WTC11 (cell line): ENCODE results near the gene HNRNPLL. TPM values are rescaled to one million over a fixed set of nuclear protein-coding genes. Genes with fewer than 3 reads are reported as not detected.

Source experiments
- ATF1 ChIP-seq: sonication (generic); formaldehyde crosslinking; IDR thresholded peaks from 2 replicates; pipeline ENCODE4 v1.8.1; 2023; ENCODE audit warnings: mild to moderate bottlenecking, moderate library complexity, missing genetic modification reagents
- ATF2 ChIP-seq: sonication (generic); formaldehyde crosslinking; IDR thresholded peaks from 2 replicates; pipeline ENCODE4 v1.8.1; 2022; ENCODE audit warnings: low read depth, missing genetic modification reagents, borderline replicate concordance
- CREB1 ChIP-seq: sonication (generic); formaldehyde crosslinking; IDR thresholded peaks from 2 replicates; pipeline ENCODE4 v1.8.0; 2023; ENCODE audit warnings: mild to moderate bottlenecking, missing genetic modification reagents
- E2F4 ChIP-seq: sonication (generic); formaldehyde crosslinking; IDR thresholded peaks from 2 replicates; pipeline ENCODE4 v1.8.1; 2022; ENCODE audit warnings: low read depth, mild to moderate bottlenecking, moderate library complexity, missing genetic modification reagents, borderline replicate concordance
- ELF4 ChIP-seq: sonication (generic); formaldehyde crosslinking; IDR thresholded peaks from 2 replicates; pipeline ENCODE4 v1.8.1; 2022; ENCODE audit warnings: low read depth, mild to moderate bottlenecking, moderate library complexity, missing genetic modification reagents
- EMX1 ChIP-seq: fragments of 250-450 bp; sonication (Bioruptor Pico); IDR thresholded peaks from 2 replicates; pipeline ENCODE4 v1.8.0; 2021; ENCODE audit warnings: mild to moderate bottlenecking
- ESRRA ChIP-seq: sonication (generic); formaldehyde crosslinking; IDR thresholded peaks from 2 replicates; pipeline ENCODE4 v1.8.1; 2022; ENCODE audit warnings: mild to moderate bottlenecking, missing genetic modification reagents, borderline replicate concordance
- ETV6 ChIP-seq: sonication (generic); formaldehyde crosslinking; IDR thresholded peaks from 2 replicates; pipeline ENCODE4 v1.8.1; 2022; ENCODE audit warnings: mild to moderate bottlenecking, missing genetic modification reagents
- FOXJ3 ChIP-seq: sonication (generic); formaldehyde crosslinking; IDR thresholded peaks from 2 replicates; pipeline ENCODE4 v1.9.0; 2021; ENCODE audit warnings: missing genetic modification reagents, mild to moderate bottlenecking, borderline replicate concordance
- FOXP1 ChIP-seq: sonication (generic); formaldehyde crosslinking; IDR thresholded peaks from 2 replicates; pipeline ENCODE4 v1.8.0; 2022; ENCODE audit warnings: missing genetic modification reagents, mild to moderate bottlenecking, moderate library complexity, borderline replicate concordance
- GABPB1 ChIP-seq: sonication (generic); formaldehyde crosslinking; IDR thresholded peaks from 2 replicates; pipeline ENCODE4 v1.8.1; 2023; ENCODE audit warnings: mild to moderate bottlenecking, missing genetic modification reagents
- GRHL2 ChIP-seq: fragments of 250-450 bp; sonication (Bioruptor Pico); IDR thresholded peaks from 2 replicates; pipeline ENCODE4 v1.8.0; 2022; ENCODE audit warnings: mild to moderate bottlenecking, moderate library complexity; ENCODE audit not compliant: insufficient replicate concordance, severe bottlenecking
- GTF2I ChIP-seq: fragments of 250-450 bp; sonication (Bioruptor Pico); conservative IDR thresholded peaks from 2 replicates; pipeline ENCODE4 v1.4.0; 2021; ENCODE audit warnings: mild to moderate bottlenecking
- JUN ChIP-seq: sonication (generic); formaldehyde crosslinking; IDR thresholded peaks from 2 replicates; pipeline ENCODE4 v1.8.0; 2023; ENCODE audit warnings: mild to moderate bottlenecking, missing genetic modification reagents
- NFYB ChIP-seq: sonication (generic); formaldehyde crosslinking; conservative IDR thresholded peaks from 2 replicates; pipeline ENCODE4 v1.8.0; 2022; ENCODE audit warnings: low read depth, missing genetic modification reagents
- PRRX2 ChIP-seq: fragments of 250-450 bp; sonication (Bioruptor Pico); IDR thresholded peaks from 2 replicates; pipeline ENCODE4 v1.8.0; 2021; ENCODE audit warnings: mild to moderate bottlenecking
- USF2 ChIP-seq: sonication (generic); formaldehyde crosslinking; IDR thresholded peaks from 2 replicates; pipeline ENCODE4 v1.8.1; 2023; ENCODE audit warnings: mild to moderate bottlenecking, missing genetic modification reagents, moderate library complexity
- ZBTB21 ChIP-seq: sonication (generic); formaldehyde crosslinking; IDR thresholded peaks from 2 replicates; pipeline ENCODE4 v1.8.1; 2023; ENCODE audit warnings: mild to moderate bottlenecking, missing genetic modification reagents, borderline replicate concordance
- ZNF219 ChIP-seq: sonication (generic); formaldehyde crosslinking; IDR thresholded peaks from 2 replicates; pipeline ENCODE4 v1.8.0; 2023; ENCODE audit warnings: missing genetic modification reagents, mild to moderate bottlenecking, borderline replicate concordance
- ZNF263 ChIP-seq: sonication (generic); formaldehyde crosslinking; IDR thresholded peaks from 2 replicates; pipeline ENCODE4 v1.8.1; 2022; ENCODE audit warnings: low read depth, mild to moderate bottlenecking, moderate library complexity, missing genetic modification reagents
- ZNF423 ChIP-seq: fragments of 250-450 bp; sonication (Bioruptor Pico); IDR thresholded peaks from 2 replicates; pipeline ENCODE4 v2.1.2; 2022; ENCODE audit warnings: mild to moderate bottlenecking, moderate library complexity
- ZNF425 ChIP-seq: fragments of 250-450 bp; sonication (Bioruptor Pico); conservative IDR thresholded peaks from 2 replicates; pipeline ENCODE4 v1.9.0; 2021; ENCODE audit warnings: mild to moderate bottlenecking
- ZNF671 ChIP-seq: fragments of 250-450 bp; sonication (Bioruptor Pico); IDR thresholded peaks from 2 replicates; pipeline ENCODE4 v1.8.0; 2021; ENCODE audit warnings: mild to moderate bottlenecking
- total RNA-seq: library from RNA; stranded (reverse); gene quantifications from 3 replicates; pipeline ENCODE4 v1.2.3, GENCODE V29; 2021
- TF ChIP-seq, protein P1 (sequence below): sonication (generic); formaldehyde crosslinking; conservative IDR thresholded peaks from 2 replicates; pipeline ENCODE4 v1.8.1; 2022; ENCODE audit warnings: mild to moderate bottlenecking, missing genetic modification reagents
- TF ChIP-seq, protein P2 (sequence below): sonication (generic); formaldehyde crosslinking; IDR thresholded peaks from 2 replicates; pipeline ENCODE4 v1.8.1; 2023; ENCODE audit warnings: mild to moderate bottlenecking, moderate library complexity, missing genetic modification reagents
- TF ChIP-seq, protein P3 (sequence below): sonication (generic); formaldehyde crosslinking; conservative IDR thresholded peaks from 2 replicates; pipeline ENCODE4 v1.8.1; 2023; ENCODE audit warnings: mild to moderate bottlenecking, low read depth, missing genetic modification reagents, moderate library complexity
- TF ChIP-seq, protein P4 (sequence below): sonication (generic); formaldehyde crosslinking; IDR thresholded peaks from 2 replicates; pipeline ENCODE4 v1.8.1; 2022; ENCODE audit warnings: missing genetic modification reagents, borderline replicate concordance

Gene HNRNPLL
- total RNA-seq, 1 experiment from 2014 or later, result 65.3 TPM

GRCh38 chr2:38602732-38603401 lies at the start of gene HNRNPLL (continued):
- no peak for TF ChIP-seq ATF2 (CRISPR knock-in tag)
- no peak for TF ChIP-seq JUN (CRISPR knock-in tag)
- no peak for TF ChIP-seq ETV6 (CRISPR knock-in tag)
- no peak for TF ChIP-seq ZBTB21 (CRISPR knock-in tag)
- TF ChIP-seq, protein P1, sequence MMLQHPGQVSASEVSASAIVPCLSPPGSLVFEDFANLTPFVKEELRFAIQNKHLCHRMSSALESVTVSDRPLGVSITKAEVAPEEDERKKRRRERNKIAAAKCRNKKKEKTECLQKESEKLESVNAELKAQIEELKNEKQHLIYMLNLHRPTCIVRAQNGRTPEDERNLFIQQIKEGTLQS (CRISPR knock-in tag), result no peak
- TF ChIP-seq, protein P2, sequence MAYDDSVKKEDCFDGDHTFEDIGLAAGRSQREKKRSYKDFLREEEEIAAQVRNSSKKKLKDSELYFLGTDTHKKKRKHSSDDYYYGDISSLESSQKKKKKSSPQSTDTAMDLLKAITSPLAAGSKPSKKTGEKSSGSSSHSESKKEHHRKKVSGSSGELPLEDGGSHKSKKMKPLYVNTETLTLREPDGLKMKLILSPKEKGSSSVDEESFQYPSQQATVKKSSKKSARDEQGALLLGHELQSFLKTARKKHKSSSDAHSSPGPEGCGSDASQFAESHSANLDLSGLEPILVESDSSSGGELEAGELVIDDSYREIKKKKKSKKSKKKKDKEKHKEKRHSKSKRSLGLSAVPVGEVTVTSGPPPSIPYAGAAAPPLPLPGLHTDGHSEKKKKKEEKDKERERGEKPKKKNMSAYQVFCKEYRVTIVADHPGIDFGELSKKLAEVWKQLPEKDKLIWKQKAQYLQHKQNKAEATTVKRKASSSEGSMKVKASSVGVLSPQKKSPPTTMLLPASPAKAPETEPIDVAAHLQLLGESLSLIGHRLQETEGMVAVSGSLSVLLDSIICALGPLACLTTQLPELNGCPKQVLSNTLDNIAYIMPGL (CRISPR knock-in tag), result peak; percentile 80; the same call in 1 of the 2 replicates
- TF ChIP-seq GRHL2, result no peak
- TF ChIP-seq NFYB (CRISPR knock-in tag), result peak; percentile 87
- no peak for TF ChIP-seq ZNF219 (CRISPR knock-in tag)
- TF ChIP-seq FOXP1 (CRISPR knock-in tag), result no peak; the same call in 1 of the 2 replicates
- no peak; the same call in 1 of the 2 replicates for TF ChIP-seq USF2 (CRISPR knock-in tag)
- peak; percentile 75; the same call in 1 of the 2 replicates for TF ChIP-seq ATF1
- no peak for TF ChIP-seq ZNF671 (CRISPR knock-in tag)
- no peak; the same call in none of the 2 replicates for TF ChIP-seq ELF4 (CRISPR knock-in tag)
- TF ChIP-seq ZNF423, result no peak
- no peak for TF ChIP-seq FOXJ3 (CRISPR knock-in tag)
- no peak for TF ChIP-seq CREB1 (CRISPR knock-in tag)
- TF ChIP-seq, protein P3, sequence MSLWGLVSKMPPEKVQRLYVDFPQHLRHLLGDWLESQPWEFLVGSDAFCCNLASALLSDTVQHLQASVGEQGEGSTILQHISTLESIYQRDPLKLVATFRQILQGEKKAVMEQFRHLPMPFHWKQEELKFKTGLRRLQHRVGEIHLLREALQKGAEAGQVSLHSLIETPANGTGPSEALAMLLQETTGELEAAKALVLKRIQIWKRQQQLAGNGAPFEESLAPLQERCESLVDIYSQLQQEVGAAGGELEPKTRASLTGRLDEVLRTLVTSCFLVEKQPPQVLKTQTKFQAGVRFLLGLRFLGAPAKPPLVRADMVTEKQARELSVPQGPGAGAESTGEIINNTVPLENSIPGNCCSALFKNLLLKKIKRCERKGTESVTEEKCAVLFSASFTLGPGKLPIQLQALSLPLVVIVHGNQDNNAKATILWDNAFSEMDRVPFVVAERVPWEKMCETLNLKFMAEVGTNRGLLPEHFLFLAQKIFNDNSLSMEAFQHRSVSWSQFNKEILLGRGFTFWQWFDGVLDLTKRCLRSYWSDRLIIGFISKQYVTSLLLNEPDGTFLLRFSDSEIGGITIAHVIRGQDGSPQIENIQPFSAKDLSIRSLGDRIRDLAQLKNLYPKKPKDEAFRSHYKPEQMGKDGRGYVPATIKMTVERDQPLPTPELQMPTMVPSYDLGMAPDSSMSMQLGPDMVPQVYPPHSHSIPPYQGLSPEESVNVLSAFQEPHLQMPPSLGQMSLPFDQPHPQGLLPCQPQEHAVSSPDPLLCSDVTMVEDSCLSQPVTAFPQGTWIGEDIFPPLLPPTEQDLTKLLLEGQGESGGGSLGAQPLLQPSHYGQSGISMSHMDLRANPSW (CRISPR knock-in tag), result no peak
- TF ChIP-seq ZNF263 (CRISPR knock-in tag), result peak; percentile 95
- no peak for TF ChIP-seq ESRRA (CRISPR knock-in tag)
- no peak for TF ChIP-seq GTF2I (CRISPR knock-in tag)
- no peak for TF ChIP-seq E2F4 (CRISPR knock-in tag)
- TF ChIP-seq PRRX2 (CRISPR knock-in tag), result no peak
- TF ChIP-seq EMX1 (CRISPR knock-in tag), result no peak
- TF ChIP-seq, protein P4, sequence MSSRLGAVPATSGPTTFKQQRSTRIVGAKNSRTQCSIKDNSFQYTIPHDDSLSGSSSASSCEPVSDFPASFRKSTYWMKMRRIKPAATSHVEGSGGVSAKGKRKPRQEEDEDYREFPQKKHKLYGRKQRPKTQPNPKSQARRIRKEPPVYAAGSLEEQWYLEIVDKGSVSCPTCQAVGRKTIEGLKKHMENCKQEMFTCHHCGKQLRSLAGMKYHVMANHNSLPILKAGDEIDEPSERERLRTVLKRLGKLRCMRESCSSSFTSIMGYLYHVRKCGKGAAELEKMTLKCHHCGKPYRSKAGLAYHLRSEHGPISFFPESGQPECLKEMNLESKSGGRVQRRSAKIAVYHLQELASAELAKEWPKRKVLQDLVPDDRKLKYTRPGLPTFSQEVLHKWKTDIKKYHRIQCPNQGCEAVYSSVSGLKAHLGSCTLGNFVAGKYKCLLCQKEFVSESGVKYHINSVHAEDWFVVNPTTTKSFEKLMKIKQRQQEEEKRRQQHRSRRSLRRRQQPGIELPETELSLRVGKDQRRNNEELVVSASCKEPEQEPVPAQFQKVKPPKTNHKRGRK, result no peak
- TF ChIP-seq ZNF425 (CRISPR knock-in tag), result no peak
- peak; percentile 68 for TF ChIP-seq GABPB1 (CRISPR knock-in tag)
